Skin epidermis (tissue), 12 donors: ENCODE data around the gene SLC17A9.

Source experiments
- H3K27ac ChIP-seq, 21 experiments: fragments of 200-600 bp; sonication (generic) in 11 of 21; one replicate each; pipeline ENCODE4 v1.5.0; 2020; ENCODE audit warnings: mild to moderate bottlenecking in 3 of 21, inconsistent platforms in 2 of 21, moderate library complexity in 2 of 21
- H3K4me3 ChIP-seq, 7 experiments: fragments of 200-600 bp; sonication (generic) in 2 of 7; one replicate each; pipeline ENCODE4 v1.5.0; 2020; ENCODE audit warnings: inconsistent platforms in 2 of 7, mild to moderate bottlenecking in 2 of 7, moderate library complexity in 1 of 7

SLC17A9 gene

GRCh38 chr20:62994869-62995281 lies 42.4 kb downstream of the SLC17A9 start:
- Histone ChIP-seq H3K27ac (no peak overlapping the region), H3K4me3 (no peak overlapping the region)

GRCh38 chr20:62995481-62995880 lies 43.0 kb downstream of the SLC17A9 start:
- Histone ChIP-seq H3K4me3 (no peak overlapping the region), H3K27ac (no peak overlapping the region)

GRCh38 chr20:62995898-62996595 lies 43.5 kb downstream of the SLC17A9 start:
- H3K4me3 ChIP-seq, result no peak overlapping the region
- no peak overlapping the region for H3K27ac ChIP-seq

GRCh38 chr20:62996596-62996982 lies 44.1 kb downstream of the SLC17A9 start:
- H3K4me3 ChIP-seq, result no peak overlapping the region
- no peak overlapping the region for H3K27ac ChIP-seq

- Histone ChIP-seq H3K4me3 (no peak overlapping the region), H3K27ac (no peak overlapping the region)
Observed at GRCh38 chr20:62997417-62998035, 45.0 kb downstream of the SLC17A9 start.

GRCh38 chr20:62998449-62998848 lies 45.9 kb downstream of the SLC17A9 start:
- no peak overlapping the region for H3K4me3 ChIP-seq
- H3K27ac ChIP-seq, result no peak overlapping the region

- no peak overlapping the region for H3K27ac ChIP-seq
Observed at GRCh38 chr20:62999580-62999979, 47.1 kb downstream of the SLC17A9 start.

GRCh38 chr20:63000036-63000435 lies 47.5 kb downstream of the SLC17A9 start:
- H3K4me3 ChIP-seq, result no peak overlapping the region
- H3K27ac ChIP-seq, result no peak overlapping the region

More at GRCh38 chr20:62999580-62999979, 47.1 kb downstream of the SLC17A9 start:
- no peak overlapping the region for H3K4me3 ChIP-seq

- no peak overlapping the region for H3K4me3 ChIP-seq
- no peak overlapping the region for H3K27ac ChIP-seq
Observed at GRCh38 chr20:63000958-63001357, 48.4 kb downstream of the SLC17A9 start.

- no peak overlapping the region for H3K4me3 ChIP-seq
Observed at GRCh38 chr20:63002511-63002910, 50.0 kb downstream of the SLC17A9 start.

GRCh38 chr20:63003546-63003945 lies 51.0 kb downstream of the SLC17A9 start:
- H3K4me3 ChIP-seq, result no peak overlapping the region
- no peak overlapping the region for H3K27ac ChIP-seq

More at GRCh38 chr20:63002511-63002910, 50.0 kb downstream of the SLC17A9 start:
- H3K27ac ChIP-seq, result no peak overlapping the region

- H3K4me3 ChIP-seq, result no peak overlapping the region
Observed at GRCh38 chr20:63004607-63005364, 52.3 kb downstream of the SLC17A9 start.

GRCh38 chr20:63005365-63005861 lies 52.9 kb downstream of the SLC17A9 start:
- Histone ChIP-seq H3K27ac (no peak overlapping the region), H3K4me3 (no peak overlapping the region)

More at GRCh38 chr20:63004607-63005364, 52.3 kb downstream of the SLC17A9 start:
- no peak overlapping the region for H3K27ac ChIP-seq

- no peak overlapping the region for H3K27ac ChIP-seq
- H3K4me3 ChIP-seq, result no peak overlapping the region
Observed at GRCh38 chr20:63005862-63006539, 53.5 kb downstream of the SLC17A9 start.

GRCh38 chr20:63006540-63007359 lies 54.2 kb downstream of the SLC17A9 start, which contains the start of gene BHLHE23:
Gene BHLHE23 (minus strand): TSS chr20:63006964. CDS start chr20:63006774, 190 bp downstream.
- Histone ChIP-seq H3K4me3 (no peak within 1 kb of the TSS), H3K27ac (no peak within 1 kb of the TSS)

GRCh38 chr20:63007360-63007645 lies 54.8 kb downstream of the SLC17A9 start:
- no peak overlapping the region for H3K4me3 ChIP-seq

GRCh38 chr20:63007646-63008488 lies 55.4 kb downstream of the SLC17A9 start:
- Histone ChIP-seq H3K27ac (no peak overlapping the region), H3K4me3 (no peak overlapping the region)

More at GRCh38 chr20:63007360-63007645, 54.8 kb downstream of the SLC17A9 start:
- H3K27ac ChIP-seq, result no peak overlapping the region

GRCh38 chr20:63008541-63009044 lies 56.1 kb downstream of the SLC17A9 start:
- Histone ChIP-seq H3K27ac (no peak overlapping the region), H3K4me3 (no peak overlapping the region)
